ENCODE results near the gene ITGB6. TPM values are rescaled to one million over a fixed set of nuclear protein-coding genes. Genes with fewer than 3 reads are reported as not detected.

ITGB6 gene, protein sequence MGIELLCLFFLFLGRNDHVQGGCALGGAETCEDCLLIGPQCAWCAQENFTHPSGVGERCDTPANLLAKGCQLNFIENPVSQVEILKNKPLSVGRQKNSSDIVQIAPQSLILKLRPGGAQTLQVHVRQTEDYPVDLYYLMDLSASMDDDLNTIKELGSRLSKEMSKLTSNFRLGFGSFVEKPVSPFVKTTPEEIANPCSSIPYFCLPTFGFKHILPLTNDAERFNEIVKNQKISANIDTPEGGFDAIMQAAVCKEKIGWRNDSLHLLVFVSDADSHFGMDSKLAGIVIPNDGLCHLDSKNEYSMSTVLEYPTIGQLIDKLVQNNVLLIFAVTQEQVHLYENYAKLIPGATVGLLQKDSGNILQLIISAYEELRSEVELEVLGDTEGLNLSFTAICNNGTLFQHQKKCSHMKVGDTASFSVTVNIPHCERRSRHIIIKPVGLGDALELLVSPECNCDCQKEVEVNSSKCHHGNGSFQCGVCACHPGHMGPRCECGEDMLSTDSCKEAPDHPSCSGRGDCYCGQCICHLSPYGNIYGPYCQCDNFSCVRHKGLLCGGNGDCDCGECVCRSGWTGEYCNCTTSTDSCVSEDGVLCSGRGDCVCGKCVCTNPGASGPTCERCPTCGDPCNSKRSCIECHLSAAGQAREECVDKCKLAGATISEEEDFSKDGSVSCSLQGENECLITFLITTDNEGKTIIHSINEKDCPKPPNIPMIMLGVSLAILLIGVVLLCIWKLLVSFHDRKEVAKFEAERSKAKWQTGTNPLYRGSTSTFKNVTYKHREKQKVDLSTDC
- total RNA-seq, result 1 to 10 TPM in 2 of 4 donors, under 1 TPM in 2; 0.81 to 2.8 (median 1.0) TPM

DNA sequence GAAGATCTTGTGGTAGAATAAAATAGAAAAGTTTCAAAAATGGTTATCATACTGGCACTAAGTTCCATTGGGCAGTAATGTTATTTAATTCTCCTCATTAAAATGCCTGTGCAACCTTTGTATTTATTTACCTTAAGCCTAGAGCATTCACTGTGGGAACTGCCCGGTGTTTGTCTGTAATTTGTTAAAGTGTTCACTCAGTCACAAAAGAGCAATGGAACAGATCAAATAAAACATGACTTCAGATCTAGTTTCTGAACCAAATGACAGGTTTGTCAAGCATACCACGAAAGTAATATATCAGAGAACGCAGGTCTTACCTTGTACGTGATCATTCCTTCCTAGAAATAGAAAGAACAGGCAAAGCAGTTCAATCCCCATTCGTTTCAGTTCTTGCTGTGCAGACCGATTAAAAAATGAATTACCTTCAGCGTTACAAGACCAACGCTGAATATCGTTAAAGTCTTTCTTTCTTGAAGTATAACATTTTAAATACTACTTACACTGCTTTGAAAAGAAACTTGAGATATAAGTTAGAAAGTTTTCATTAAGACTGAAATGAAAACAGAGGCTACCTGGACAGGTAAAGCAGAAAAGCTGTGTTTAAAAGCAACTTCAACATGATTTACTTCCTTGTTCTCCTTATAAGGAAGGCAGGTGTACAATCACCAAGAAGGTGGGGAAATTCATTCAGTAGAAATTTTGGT lies at the start of gene ITGB6:
Gene ITGB6 (minus strand): TSS at position 590 of the 707 bp plus-strand sequence. CDS start 209 bp downstream, at position 381.
- intact Hi-C loops (cut with DNase I; ENCODE audit: low total_unique reads), result no loop called here
- no peak for DNase-seq
- Histone ChIP-seq H3K9me3 (no peaks in the 10 kb centered on the region), H3K36me3 (peaks cover 0 to 1% of the 10 kb centered on the region in 2 donors), H3K4me3 (no peak within 1 kb of the TSS), H3K27ac (peak within 1 kb of the TSS; percentile 49 to 88 (median 69)), H3K4me1 (peaks cover 22 to 29% of the 10 kb centered on the region in 2 donors), H3K27me3 (no peaks in the 10 kb centered on the region)
- in situ Hi-C loops (cut with MboI; ENCODE audit: low sequenced_read_pairs in 4 of 4), result no loop called here
- no peak for ATAC-seq
- TF ChIP-seq, protein P1, sequence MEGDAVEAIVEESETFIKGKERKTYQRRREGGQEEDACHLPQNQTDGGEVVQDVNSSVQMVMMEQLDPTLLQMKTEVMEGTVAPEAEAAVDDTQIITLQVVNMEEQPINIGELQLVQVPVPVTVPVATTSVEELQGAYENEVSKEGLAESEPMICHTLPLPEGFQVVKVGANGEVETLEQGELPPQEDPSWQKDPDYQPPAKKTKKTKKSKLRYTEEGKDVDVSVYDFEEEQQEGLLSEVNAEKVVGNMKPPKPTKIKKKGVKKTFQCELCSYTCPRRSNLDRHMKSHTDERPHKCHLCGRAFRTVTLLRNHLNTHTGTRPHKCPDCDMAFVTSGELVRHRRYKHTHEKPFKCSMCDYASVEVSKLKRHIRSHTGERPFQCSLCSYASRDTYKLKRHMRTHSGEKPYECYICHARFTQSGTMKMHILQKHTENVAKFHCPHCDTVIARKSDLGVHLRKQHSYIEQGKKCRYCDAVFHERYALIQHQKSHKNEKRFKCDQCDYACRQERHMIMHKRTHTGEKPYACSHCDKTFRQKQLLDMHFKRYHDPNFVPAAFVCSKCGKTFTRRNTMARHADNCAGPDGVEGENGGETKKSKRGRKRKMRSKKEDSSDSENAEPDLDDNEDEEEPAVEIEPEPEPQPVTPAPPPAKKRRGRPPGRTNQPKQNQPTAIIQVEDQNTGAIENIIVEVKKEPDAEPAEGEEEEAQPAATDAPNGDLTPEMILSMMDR (IDR thresholded peaks at IDR 0.05 in 4 of 5, conservative IDR thresholded peaks at IDR 0.05 in 1 of 5), result no peak
- no peak for TF ChIP-seq POLR2A (IDR thresholded peaks at IDR 0.05)

DNA sequence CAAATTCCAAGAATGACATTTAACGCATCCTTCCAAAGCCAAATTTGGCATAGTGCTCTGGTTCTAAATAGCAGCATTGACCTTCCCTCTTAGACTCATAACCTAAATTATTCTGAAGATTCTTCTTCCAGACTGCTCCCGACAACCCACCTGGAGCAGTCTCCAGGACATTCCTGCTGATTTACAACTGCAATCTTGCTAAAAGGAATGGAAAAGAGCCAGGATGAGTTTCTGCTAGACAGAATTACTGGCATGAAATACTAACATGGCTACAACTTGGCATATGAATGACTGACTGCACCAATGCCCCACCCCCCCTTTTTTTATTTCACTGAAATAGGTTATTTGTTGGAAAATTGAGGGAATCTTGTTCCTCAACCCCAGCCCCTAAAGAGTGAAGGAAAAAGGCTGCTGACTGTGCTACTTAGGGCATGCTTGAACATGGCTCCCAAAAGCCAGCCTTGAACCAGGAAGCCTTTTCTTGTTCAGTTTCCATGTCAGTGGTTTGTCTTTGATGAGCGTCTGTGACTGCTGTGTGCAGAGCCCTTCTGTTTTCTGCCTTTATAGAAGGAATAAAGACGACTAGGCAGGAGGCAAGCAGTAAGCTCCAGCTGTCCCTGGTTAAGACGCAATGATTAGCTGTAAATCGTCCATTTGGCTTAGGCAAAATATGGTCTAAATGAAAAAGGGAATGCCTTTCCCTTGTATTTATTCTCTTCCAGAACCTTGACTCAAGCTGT lies 47.4 kb upstream of the ITGB6 start:
- ATAC-seq (no peak), DNase-seq (no peak)
- intact Hi-C loops (cut with DNase I; ENCODE audit: low total_unique reads) (no loop called here), in situ Hi-C loops (cut with MboI; ENCODE audit: low sequenced_read_pairs in 4 of 4) (no loop called here)
- Histone ChIP-seq H3K27me3 (no peaks in the 10 kb centered on the region), H3K9me3 (no peaks in the 10 kb centered on the region), H3K4me3 (peak overlapping the region in 1 of 4 donors; percentile 1), H3K4me1 (peaks cover 87 to 94% of the 10 kb centered on the region in 2 donors), H3K27ac (peak overlapping the region; percentile 83 to 87 (median 84)), H3K36me3 (no peaks in the 10 kb centered on the region)
- TF ChIP-seq, protein P1 (IDR thresholded peaks at IDR 0.05 in 4 of 5, conservative IDR thresholded peaks at IDR 0.05 in 1 of 5), result no peak
- no peak for TF ChIP-seq POLR2A (IDR thresholded peaks at IDR 0.05)

DNA sequence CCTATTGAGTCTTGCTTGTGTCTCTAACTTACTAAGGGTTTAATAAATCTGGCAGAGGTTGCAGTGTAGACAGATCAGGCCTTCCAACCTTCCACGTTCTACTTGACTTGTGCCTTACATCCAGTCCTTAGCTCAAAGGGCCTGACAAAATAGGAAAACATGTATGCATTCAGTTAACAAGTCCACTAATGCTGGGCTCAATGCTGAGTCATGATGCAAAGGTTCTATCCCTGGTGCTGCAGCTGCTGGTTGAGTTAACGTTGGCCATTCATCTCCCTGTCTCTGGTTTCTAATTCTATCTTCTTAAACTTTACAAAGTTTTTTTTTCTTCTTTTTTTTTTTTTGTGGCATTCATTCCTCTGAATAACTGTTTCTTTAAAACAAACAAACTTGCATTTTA lies 46.3 kb upstream of the ITGB6 start:
- intact Hi-C loops (cut with DNase I; ENCODE audit: low total_unique reads), result no loop called here
- no peak for DNase-seq
- H3K27me3 ChIP-seq, result no peaks in the 10 kb centered on the region
- H3K4me3 ChIP-seq, result no peak overlapping the region
- no peaks in the 10 kb centered on the region for H3K9me3 ChIP-seq
- peak overlapping the region; percentile 83 to 87 (median 84) for H3K27ac ChIP-seq
- ATAC-seq, result peak in 1 of 2 donors; percentile 11
- peaks cover 89 to 97% of the 10 kb centered on the region in 2 donors for H3K4me1 ChIP-seq
- in situ Hi-C loops (cut with MboI; ENCODE audit: low sequenced_read_pairs in 4 of 4), result no loop called here
- no peaks in the 10 kb centered on the region for H3K36me3 ChIP-seq
- TF ChIP-seq, protein P1 (IDR thresholded peaks at IDR 0.05 in 4 of 5, conservative IDR thresholded peaks at IDR 0.05 in 1 of 5), result no peak
- no peak for TF ChIP-seq POLR2A (IDR thresholded peaks at IDR 0.05)

DNA sequence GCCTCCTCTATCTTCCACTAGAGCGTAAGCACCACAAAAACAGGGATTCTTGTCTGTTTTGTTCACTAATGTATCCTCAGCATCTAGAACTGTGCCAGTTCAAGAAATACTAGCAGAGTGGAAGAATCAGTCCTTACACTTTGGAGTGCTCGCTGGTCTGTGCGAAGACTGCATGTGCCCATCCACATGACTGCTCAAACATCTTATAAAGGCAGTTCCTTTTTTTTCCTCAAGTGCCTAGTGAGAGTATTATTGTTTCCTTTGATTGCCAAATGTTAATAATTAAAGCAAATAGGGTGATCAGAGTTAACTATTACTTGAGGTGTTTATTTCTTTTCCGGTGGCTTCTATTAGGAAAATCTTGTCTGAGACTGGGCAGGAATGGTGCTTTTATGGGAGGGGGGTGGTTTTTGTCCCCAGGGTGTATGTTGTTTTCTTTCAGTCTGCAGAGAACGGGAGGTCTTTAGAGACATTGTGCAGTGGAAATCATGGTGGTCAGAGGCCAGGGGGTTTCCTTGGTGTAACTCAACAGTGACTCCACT lies 45.6 kb upstream of the ITGB6 start:
- Histone ChIP-seq H3K4me3 (no peak overlapping the region), H3K27me3 (no peaks in the 10 kb centered on the region), H3K36me3 (no peaks in the 10 kb centered on the region), H3K9me3 (no peaks in the 10 kb centered on the region), H3K4me1 (peaks cover 88 to 96% of the 10 kb centered on the region in 2 donors), H3K27ac (peak overlapping the region; percentile 83 to 87 (median 84))
- in situ Hi-C loops (cut with MboI; ENCODE audit: low sequenced_read_pairs in 4 of 4) (no loop called here), intact Hi-C loops (cut with DNase I; ENCODE audit: low total_unique reads) (no loop called here)
- DNase-seq (no peak), ATAC-seq (no peak)
- no peak for TF ChIP-seq POLR2A (IDR thresholded peaks at IDR 0.05)
- TF ChIP-seq, protein P1 (IDR thresholded peaks at IDR 0.05 in 4 of 5, conservative IDR thresholded peaks at IDR 0.05 in 1 of 5), result no peak
